MV-4-11 (cell line): Measurements from ENCODE around the gene TMEM108.

ENCODE experiments used
- DNase-seq: peaks from one replicate; lab custom pipeline; 2025; lab: John Stamatoyannopoulos, UW

Gene TMEM108

DNA sequence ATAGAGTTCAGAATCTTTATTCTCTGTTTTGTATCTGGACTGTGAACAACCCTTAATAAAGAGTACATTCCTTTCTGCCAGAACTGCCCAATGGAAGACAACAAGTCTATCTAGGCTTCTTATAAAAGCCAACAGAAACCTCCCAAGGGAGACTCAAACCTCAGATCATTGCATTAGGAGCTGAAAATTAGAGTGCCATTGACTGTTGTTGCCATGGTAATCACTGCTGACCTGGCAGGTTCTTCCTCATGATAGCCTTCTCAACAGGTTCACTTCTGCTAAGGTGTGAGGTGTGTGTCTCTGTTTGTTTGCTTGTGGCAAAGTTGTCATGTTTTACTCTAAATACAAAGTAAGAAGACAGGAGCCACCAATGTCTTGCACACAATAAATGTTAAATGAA is 79.2 kb downstream of the TMEM108 start:
- DNase-seq = no peak

DNA sequence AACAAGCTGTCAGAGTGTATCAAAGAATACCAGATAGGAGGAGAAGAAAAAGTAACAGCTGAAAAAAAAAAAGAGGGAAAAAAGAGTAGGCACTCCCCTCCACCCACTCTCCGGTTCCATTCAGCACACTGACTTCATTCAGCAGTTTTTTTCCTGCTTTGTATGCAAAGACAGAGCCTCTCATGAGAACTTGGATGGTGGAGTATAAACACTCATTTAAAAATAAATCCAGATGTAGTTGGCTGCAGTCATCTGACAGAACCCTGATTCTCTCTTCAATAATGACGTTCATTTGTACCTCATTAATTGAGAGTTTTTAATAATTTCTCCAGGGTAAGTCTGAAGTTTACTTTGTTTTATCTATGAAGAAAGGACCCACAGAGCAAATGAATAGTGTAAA is 81.0 kb downstream of the TMEM108 start:
- no peak for DNase-seq

DNA sequence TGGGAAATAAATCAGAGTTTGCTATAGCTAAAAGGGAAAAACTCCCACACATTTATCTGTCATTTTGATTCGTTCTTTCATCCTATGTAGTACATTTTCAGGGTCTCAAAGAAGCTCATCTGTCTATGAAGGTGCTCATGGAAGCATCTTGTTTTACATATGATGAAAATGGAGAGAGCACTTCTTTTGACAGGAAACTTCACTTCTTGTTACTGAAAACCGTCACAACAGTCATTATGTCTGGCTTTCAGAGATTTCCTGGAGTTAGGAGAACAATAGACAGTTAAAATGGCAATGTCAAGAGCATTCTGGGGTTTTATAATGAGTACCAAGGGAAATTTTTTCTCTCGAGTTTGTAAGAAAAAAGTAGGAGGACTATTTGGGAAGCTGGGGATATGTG is 83.3 kb downstream of the TMEM108 start:
- no peak for DNase-seq

DNA sequence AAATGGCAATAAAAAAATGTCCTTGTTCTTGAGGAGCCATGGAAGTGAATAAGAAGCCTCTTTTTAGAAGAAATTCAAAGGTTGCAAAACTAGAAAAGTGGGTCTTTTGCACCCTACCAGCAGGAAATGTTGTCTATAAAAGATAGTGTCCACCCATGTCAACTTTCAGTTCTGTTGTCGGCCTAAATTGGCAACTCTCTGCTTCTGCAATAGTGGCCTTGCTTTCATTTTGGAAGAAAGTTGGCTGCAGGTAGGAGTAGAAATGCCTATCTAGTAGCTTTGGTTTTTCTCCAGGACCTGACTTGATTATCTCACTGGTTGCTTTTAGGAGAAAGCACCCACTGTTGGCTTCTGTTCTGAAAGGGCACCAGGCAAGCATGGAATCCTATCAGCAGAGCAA is 85.4 kb downstream of the TMEM108 start:
- no peak for DNase-seq

DNA sequence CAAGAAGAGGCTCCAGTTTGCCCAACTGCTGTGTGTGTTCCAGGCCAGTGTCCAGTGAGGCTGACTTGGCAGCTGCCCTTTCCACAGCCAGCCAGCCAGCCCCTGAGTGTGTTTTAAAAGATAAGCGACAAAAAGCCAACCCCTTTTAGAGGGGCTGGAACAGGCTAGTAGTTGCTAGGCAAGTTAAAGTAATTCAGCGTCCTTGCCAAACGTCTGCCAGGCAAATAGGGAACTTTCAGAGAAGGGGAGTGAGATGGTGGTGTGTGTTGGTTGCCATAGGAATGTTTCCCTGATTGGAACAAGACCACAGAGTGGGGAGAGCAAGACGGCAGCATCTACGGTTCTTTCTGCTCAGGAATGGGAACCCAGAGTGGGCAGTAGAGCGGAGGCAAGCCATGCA is 86.3 kb downstream of the TMEM108 start:
- DNase-seq = no peak

DNA sequence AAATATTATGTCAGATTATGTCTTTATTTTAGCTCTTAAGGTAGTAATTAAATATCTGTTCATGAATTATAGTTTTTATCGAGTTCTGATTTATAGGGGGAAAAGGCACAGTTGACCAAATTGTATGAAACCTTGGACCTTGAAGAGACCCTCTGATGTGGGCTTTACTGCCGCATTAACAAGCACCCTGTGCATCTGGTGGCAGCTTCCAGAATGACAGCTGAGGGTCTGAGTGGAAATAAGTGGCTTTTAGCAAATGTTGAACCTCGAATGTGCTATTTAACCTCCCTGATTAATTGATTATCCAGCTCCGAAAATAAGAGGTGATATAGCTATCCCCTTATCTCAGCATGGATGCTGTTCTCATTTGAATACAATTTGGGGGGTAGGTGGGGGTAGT is 87.0 kb downstream of the TMEM108 start:
- DNase-seq = no peak

DNA sequence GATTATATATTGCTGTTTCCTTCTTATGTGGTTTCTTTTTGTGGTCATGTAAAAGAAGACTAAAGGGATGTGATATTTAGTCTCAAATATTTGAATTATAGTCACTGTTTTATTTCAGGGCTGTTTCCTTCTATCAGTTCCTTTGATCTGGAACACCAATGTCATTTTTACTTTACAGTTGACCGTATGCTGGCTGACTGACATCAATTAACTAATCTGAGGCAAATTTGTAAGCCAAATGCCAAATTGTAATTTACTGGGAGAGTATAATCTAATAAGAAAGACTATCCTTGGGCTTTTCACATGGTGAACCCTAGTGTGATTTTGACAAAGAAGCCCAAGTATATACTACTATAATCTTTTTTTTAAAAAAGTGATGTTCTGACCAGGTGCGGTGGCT is 87.6 kb downstream of the TMEM108 start:
- DNase-seq = no peak

DNA sequence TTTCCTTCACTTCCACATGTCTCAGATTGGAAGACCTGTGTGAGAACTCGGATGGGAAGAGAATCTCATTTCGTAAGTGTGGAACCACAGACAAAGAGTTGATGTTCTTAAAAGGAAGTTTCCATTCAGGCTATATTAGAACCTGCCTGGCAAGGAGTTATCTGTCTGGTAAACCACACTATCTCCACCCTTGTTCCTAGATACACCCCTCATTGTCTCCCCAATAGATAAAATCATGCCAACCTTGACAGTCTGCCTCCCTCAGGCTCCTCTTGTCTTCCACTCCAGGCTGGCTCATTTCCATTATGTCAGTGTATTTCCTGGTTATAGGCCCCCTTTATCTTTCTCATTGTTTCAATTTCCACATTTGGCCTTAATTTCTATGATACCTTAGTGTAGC is 89.2 kb downstream of the TMEM108 start:
- no peak for DNase-seq

DNA sequence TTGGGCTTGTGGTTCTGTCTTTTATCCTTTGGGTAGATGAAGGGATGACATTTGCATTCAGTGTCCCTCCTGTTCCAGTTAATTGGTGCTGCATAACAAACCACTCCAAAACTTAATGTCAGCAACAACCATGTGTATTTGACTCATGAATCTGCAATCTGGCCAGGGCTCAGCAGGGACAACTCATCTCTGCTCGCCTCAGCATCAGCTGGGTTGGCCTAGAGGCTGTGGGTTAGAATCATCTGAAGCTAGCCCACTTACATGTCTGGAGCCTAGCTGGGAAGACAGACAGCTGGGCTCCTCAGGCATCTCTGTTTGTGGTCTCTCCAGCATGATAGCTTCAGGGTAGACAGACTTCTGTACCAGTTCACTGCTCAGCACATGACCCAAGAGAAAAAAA is 92.0 kb downstream of the TMEM108 start:
- DNase-seq = no peak

DNA sequence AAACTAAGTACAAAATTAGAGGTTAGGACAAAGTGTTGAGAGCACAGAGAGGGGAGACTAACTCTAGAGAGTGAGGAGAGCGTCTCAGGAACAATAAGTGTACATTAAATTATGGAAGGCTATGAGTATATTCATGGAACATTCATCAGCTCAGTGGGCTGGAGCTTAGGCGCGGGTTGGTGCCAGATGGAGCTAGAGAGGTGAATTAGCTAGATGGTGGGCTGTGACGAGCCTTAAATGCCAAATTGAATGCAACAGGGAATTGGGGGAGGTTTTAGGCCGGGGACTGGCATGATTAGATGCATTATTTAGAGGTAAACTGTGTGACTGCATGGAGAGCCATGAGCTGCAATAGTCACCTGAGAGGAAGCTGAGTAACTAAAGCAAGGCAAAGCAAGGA is 97.1 kb downstream of the TMEM108 start:
- DNase-seq = no peak

DNA sequence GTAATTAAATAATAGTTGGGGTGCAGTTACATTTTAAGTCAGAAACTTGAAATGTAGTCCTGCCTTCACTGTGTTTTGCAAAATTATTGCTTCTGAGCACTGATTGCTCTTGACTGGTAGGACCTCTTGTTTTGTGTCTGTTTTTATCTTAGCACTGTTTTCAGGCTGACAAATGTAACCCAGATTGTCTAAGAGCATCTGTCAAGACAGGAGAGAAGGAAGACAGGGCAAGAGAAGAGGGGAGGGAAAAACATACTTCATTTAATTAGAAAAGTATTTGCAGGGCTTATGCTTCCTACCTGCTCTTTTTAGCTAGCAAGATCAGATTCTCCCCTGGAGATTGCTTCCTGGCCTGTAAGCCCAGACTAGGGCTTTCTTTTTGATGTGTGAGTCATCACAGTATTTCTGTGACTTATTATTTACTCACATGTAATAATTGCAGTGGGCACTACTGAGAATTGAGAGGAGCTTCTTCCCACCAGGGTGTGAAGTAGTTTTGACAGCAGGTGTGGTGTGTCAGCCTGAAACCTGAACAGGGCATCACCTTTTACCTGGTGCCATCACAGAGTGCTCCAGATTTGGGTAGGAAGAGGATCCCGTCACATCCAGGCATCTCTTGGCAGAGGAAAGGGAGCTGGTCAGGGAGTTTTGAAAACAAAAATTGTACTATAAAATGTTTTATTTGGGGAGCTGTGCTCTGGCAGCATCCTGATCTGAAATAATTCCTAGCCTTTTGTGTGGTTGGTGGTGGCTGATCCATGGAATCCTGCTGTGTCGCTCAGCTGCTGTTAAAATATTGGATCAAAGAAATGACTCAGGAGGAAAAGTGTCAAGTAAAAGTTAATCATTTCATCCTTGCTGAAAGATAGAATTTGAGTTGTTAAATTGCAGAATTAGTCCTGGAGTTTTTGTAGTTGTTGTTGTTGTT is 98.2 kb downstream of the TMEM108 start:
- DNase-seq = no peak

DNA sequence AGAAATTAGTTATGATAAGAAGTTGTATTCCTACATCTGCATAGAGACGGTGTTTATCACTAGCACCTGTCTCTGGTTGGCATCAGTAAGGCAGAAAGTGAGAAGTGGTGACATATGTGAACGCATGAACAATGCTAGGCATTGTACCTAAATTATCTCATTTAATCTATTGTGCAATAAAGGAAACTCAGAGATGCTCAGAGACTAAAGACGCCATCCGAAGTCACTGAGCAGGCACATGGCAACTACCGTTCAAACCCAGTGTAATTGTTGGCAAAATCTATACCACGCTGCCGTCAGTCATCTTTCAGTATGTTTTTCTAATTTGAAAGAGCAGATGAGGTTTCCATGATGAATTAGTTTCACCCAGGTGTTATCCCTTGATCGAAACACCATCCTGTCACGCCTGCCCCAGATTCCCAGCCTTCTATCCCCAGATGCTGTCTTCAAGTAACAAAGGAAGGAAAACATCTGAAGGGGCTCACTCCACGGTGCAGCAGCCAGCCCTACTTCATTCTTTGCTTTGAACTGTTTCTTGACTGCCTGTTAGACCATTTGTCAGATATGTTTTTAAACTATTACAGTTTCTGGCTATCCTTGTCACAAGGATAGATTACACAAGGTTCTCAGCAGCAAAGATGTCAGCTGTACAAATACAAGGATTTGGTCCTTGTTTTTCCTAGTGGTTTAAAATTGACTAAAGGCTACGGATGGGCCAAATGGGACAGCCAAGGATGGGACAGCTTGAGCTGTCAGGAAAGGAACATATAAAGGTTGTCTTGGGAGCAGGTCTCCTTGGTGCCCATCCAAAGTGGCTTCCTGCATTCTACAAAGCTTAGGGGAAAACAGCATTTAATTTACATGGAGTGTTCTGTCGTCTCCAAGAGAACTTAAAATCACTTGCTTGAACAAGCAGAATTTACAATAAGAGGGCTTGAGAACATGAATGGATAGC is 99.1 kb downstream of the TMEM108 start:
- no peak for DNase-seq

DNA sequence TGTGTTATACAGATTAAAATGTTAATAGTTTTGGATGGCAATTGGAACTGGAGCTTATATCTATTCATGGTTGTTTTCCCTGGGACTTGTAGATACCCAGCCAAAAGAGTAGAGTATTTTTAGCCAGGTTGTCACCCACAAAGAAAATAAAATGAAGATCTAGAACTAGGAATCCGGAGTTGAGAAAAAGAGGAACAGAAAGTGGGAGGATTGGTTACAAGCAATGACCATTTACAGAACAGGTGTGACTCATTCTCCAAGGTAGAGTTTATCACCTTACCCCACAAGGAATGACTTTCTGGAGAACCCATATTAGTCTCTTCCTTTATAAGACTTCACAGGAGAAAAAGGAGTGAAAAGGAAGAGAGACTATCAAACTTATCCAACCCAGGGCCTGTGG is 99.8 kb downstream of the TMEM108 start:
- no peak for DNase-seq

DNA sequence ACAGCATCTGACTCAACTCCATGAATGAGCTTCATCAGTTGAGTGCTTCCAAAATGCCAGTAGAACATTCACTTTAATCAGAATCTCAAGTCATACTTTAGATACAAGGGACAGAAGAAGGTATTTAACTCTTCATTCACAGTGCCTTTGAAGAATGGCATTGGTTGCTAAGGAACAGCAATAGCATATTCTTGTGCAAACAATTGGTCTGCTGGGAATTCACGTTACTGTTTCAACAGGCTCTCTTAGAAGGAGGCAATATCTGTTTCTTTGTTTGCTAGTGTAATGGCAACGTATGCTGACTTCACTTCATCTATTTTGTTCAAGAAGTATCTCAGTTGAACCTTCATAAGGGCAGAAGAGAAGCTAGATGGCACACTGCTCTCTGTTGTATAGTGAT is 113.9 kb downstream of the TMEM108 start:
- DNase-seq = no peak

DNA sequence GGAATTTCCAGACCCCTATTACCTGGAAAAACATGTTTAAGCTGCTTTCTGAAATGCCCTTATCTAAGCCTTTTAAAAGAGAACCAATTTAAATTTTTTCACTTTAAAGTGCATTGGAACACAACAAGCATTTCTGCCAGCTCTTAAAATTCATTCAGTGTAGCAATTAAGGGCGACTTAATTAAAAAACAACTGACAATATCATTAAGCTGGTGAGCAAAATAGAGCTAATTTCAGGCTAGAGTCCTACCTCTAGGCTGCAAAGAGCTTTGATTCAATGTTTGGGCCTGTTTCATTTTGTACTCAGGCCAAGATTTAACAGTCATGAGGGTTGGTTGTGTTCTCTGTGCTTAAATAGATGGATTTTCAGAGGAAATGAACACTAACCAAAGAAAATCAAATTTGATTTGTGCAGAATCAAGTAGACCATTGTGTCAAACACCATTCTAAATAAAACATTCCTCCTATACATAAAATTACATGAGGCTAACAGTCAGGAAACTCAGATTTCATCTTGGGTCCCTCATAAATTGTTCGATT is 114.6 kb downstream of the TMEM108 start:
- DNase-seq = no peak

DNA sequence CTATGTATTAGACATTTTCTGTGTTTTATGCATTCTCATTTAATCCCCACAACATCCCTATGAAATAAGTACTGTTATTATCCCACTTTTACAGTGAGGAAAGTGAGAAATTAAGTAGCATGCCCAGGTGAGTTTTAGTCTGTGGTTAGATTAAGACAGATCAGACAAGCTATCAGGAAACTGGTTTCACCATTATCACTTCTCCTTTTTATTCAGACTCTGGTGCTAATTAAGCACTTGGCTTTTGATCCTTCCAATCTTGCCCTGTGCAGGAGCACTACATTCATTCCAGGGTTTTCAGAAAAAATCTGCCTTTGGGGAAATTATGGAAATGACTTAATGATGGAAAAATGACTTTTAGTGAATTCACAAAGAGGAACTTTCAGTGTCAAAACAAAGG is 115.2 kb downstream of the TMEM108 start:
- no peak for DNase-seq

DNA sequence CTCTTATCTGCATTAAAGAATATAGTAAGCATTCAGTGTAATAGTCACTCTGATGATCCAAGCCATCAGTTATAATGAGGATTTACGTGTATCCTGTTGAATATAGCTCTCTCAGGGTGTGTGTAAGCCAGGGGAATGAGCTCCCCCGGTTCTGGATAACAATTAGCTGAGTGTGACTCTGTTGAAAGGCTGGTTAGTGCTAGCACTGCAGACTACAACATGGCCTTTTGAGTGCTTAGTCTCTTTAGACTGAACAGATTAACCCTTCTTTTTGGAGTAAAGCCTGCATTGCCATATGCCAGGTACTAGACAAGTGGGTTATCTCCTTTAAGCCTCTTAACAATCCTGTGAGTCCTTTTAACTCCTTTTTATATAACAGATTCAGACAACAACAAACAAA is 119.5 kb downstream of the TMEM108 start:
- no peak for DNase-seq

DNA sequence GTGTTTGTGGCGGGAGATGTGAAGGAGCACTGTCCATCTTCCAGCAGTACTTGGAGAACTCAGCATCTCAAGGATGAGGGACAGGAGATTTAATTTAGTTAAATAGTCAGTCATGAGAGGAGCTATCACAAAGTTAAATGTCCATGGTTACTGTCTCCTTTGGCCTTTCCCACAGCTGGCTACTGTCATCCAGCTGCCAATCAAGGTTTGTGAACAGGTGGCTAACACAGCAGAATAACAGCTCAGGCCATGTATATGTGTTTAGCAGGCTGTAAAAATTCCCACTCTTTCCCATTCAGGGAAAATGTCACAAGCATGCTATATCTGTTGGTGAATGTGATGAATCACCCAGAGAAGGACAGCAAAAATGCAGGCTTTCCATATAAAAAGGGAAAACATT is 120.5 kb downstream of the TMEM108 start:
- DNase-seq = no peak

DNA sequence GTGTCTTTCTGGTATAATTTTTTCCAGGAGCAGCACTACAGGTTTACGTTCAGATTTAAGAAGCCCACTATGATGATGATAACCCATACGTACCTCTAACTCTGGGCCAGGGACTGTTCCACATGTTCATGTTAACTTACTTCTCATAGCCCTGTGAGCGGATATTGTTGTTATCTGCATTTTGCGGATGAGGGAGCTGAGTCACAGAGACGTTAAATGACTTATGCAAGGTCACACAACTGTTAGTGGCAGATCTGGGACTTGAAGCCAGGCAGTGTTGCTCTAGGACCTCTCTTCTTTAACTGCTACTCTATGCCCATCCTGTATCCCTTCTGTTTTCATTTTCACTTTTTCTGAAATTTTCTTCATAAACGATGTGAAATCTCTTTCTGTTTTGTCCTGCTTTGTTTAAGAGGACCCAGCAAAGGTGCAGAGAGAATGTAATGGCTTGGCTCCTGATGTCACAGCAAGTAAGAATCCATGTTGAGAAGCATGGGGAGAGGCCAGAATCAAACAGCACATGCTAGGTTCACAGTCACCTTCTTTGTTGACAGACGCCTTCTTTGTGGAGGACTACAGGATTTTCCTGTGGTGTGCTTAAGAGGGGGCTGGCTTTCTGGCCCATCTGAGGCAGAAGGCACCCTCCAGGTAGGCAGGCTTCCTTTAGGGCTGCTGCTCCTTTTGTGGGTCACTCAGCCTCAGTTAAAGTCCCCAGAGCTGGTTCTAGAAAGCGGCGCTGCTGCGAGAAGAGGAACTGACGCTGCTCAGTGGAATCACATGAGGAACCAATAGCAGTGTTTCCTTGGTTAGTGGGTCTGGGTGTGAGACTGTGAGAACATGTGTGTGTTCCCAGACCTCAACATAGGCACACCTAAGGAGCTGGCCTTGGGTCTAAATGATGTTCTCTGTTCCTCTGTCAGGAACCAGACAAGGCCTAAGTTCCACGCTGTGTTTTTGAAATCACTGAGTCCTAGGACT is 121.6 kb downstream of the TMEM108 start:
- DNase-seq = peak; percentile 34

DNA sequence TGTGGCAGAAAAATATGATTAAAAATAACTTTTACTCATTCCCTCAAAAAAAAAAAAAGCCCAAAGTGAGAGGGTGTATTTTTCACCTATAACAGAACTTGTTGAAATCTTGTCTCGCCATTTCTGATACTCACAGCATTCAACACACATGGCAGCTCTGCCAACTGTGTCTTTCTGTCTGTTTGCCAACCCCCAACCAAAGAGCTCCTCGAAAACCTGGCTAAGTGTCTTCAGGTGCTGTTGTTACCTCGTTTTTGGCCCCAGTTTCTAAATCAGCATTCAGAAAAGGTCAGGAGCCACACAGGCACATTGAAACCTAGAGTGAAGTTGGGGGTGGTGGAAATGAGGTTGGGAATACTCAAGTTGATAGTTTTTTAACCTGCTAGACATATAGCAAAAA is 123.5 kb downstream of the TMEM108 start:
- no peak for DNase-seq

DNA sequence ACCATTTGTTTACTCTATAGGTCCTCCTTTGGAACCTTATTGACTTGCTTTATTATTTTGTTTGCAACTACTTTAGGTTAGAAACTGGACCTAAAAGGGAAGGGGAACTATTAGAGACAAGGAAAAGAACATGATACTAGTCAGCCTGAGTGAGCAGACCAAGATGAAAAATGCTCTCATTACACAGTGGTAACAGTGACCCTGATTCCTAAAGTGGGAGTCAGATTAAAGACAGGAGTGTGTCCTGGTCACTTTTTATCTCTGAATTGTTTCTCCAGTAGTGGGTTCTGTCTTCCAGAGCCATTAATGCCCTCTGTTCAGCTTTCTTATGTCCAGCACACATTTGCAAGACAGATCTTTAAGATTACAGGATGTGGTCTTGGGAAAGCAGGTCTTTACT is 124.1 kb downstream of the TMEM108 start:
- no peak for DNase-seq
